ENCODE data around the gene SLC35G6.

Gene SLC35G6

DNA sequence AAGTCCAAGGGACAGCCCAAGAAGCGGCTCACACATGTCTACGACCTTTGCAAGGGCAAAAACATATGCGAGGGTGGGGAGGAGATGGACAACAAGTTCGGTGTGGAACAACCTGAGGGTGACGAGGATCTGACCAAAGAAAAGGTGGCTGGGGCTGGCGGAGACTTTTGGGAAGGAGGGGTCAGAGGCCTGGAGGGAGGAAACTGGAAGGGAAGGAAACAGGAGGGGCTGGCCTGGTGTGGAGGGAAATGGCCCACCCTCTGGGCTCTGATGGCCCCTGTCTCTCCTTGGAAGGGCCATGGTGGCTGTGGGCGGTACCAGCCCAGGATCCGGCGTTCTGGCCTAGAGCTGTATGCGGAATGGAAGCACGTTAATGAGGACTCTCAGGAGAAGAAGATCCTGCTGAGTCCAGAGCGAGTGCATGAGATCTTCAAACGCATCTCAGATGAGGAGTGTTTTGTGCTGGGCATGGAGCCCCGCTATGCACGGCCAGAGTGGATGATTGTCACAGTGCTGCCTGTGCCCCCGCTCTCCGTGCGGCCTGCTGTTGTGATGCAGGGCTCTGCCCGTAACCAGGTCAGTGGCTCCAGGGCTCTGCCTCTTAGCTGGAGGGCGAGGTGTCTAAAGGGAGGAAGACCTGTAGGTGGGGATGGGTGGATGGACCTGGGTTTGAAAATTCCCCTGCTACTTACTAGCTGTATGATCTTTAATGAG, 15.4 kb downstream of the SLC35G6 start:
- no peak overlapping the region for H3K4me3 ChIP-seq (ENCODE audit: low read length)
- TF ChIP-seq ZNF274 (IDR thresholded peaks at IDR 0.05; ENCODE audit: low read depth, low read length) = no peak

DNA sequence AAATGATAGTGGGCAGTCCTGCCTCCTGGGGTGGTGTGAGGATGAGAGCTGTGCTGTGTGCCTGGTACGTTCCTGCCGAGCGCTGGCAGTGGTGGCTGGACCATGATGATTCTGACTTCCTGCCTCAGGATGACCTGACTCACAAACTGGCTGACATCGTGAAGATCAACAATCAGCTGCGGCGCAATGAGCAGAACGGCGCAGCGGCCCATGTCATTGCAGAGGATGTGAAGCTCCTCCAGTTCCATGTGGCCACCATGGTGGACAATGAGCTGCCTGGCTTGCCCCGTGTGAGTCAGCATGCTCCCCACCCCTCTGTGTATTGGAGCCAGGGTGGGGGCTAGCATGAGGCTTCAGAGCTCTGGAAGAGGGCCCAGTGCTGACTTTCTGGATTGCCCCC, 16.0 kb downstream of the SLC35G6 start:
- no peak for TF ChIP-seq ZNF274 (IDR thresholded peaks at IDR 0.05; ENCODE audit: low read depth, low read length)
- H3K4me3 ChIP-seq (ENCODE audit: low read length) = no peak overlapping the region

DNA sequence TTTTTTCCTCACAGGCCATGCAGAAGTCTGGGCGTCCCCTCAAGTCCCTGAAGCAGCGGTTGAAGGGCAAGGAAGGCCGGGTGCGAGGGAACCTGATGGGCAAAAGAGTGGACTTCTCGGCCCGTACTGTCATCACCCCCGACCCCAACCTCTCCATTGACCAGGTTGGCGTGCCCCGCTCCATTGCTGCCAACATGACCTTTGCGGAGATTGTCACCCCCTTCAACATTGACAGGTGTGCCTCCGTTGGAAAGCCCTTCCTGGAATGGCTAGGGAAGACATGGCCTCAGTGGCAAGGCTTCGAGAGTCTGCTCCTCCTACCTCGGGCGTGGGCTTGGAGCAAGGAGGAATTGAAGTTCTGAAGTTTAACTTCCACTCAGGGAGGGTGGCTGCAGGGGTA, 16.4 kb downstream of the SLC35G6 start:
- no peak for TF ChIP-seq ZNF274 (IDR thresholded peaks at IDR 0.05; ENCODE audit: low read depth, low read length)
- no peak overlapping the region for H3K4me3 ChIP-seq (ENCODE audit: low read length)

DNA sequence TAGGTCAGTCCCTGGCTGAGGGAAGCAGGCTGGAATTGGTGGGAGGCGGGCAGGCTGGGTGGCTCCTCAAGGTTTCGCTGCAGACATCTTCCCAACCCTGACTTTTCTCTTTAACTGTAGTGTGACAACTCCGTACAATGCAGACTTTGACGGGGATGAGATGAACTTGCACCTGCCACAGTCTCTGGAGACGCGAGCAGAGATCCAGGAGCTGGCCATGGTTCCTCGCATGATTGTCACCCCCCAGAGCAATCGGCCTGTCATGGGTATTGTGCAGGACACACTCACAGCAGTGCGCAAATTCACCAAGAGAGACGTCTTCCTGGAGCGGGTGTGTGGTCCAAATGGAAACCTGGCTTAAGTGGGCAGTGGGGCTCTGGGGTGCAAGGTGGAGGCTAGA, 17.9 kb downstream of the SLC35G6 start:
- no peak for TF ChIP-seq ZNF274 (IDR thresholded peaks at IDR 0.05; ENCODE audit: low read depth, low read length)
- H3K4me3 ChIP-seq (ENCODE audit: low read length) = no peak overlapping the region

DNA sequence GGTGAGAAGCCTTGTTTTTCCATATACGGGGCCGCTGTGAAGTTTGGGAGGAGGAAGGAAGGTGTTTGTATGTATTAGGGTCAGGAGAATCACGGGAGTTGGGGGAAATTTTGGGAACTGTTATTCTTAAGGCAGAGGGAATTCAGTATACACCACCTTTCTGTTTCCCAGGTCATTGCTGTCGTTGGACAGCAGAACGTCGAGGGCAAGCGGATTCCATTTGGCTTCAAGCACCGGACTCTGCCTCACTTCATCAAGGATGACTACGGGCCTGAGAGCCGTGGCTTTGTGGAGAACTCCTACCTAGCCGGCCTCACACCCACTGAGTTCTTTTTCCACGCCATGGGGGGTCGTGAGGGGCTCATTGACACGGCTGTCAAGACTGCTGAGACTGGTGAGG, 20.5 kb downstream of the SLC35G6 start:
- H3K4me3 ChIP-seq (ENCODE audit: low read length) = no peak overlapping the region
- TF ChIP-seq ZNF274 (IDR thresholded peaks at IDR 0.05; ENCODE audit: low read depth, low read length) = no peak

DNA sequence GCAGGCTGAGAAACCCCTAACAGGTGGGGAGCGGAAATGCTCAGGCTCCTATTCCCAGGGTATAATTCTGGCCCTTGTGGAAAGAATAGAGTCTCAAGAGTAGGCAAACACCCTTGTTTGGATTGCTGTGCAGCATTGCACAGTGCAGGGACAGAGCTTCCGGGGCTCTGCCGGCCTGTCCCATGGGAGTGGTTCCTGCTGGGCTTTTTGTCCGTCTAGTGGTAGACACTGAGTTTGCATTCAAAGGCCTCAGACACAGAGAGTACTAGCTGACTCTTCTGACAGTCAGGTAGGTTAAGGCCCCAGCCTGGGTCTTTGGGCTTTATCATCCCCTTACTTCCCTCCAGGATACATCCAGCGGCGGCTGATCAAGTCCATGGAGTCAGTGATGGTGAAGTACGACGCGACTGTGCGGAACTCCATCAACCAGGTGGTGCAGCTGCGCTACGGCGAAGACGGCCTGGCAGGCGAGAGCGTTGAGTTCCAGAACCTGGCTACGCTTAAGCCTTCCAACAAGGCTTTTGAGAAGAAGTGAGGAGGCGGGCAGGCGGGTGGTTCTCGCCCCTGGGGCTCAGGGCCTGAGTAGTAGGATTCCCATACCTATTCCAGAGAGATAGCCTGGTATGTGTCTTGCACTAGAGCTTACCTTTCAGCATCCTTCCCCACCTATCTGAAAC, 21.1 kb downstream of the SLC35G6 start:
- no peak for TF ChIP-seq ZNF274 (IDR thresholded peaks at IDR 0.05; ENCODE audit: low read depth, low read length)
- no peak overlapping the region for H3K4me3 ChIP-seq (ENCODE audit: low read length)

DNA sequence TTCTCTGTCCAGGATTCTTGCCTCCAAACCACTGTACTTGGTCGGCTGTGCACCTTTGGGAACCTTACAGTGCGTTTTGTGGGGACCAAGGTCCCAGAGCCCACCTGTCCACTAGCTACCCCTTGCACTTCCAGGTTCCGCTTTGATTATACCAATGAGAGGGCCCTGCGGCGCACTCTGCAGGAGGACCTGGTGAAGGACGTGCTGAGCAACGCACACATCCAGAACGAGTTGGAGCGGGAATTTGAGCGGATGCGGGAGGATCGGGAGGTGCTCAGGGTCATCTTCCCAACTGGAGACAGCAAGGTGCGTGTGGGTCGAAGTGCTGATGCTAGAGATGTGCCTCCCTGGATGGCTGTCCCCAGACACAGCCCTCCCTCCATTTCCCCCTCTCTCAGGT, 21.7 kb downstream of the SLC35G6 start:
- no peak for TF ChIP-seq ZNF274 (IDR thresholded peaks at IDR 0.05; ENCODE audit: low read depth, low read length)

DNA sequence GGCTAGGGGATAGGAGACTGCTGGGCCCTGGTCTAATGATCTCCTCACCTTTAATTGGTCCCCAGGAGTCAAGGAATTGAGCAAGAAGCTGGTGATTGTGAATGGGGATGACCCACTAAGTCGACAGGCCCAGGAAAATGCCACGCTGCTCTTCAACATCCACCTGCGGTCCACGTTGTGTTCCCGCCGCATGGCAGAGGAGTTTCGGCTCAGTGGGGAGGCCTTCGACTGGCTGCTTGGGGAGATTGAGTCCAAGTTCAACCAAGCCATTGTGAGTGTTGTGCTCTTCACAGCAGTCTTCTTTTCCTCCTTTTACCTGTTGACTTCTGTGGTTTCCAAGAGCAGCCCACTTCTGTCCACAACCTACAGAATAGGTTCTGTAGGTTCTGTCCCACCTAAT, 22.3 kb downstream of the SLC35G6 start:
- H3K4me3 ChIP-seq (ENCODE audit: low read length) = no peak overlapping the region
- TF ChIP-seq ZNF274 (IDR thresholded peaks at IDR 0.05; ENCODE audit: low read depth, low read length) = no peak

More for the DNA sequence above, 21.7 kb downstream of the SLC35G6 start:
- no peak overlapping the region for H3K4me3 ChIP-seq (ENCODE audit: low read length)

DNA sequence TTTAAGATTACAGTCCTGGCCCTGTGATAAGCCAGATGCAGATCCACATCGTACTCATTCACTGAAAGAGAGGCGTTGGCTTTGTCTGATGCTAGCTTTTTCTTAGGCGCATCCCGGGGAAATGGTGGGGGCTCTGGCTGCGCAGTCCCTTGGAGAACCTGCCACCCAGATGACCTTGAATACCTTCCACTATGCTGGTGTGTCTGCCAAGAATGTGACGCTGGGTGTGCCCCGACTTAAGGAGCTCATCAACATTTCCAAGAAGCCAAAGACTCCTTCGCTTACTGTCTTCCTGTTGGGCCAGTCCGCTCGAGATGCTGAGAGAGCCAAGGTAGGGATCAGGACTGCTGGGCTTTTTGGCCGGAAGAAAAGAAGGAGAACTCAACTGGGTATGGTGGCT, 26.9 kb downstream of the SLC35G6 start:
- no peak overlapping the region for H3K4me3 ChIP-seq (ENCODE audit: low read length)
- TF ChIP-seq ZNF274 (IDR thresholded peaks at IDR 0.05; ENCODE audit: low read depth, low read length) = no peak

DNA sequence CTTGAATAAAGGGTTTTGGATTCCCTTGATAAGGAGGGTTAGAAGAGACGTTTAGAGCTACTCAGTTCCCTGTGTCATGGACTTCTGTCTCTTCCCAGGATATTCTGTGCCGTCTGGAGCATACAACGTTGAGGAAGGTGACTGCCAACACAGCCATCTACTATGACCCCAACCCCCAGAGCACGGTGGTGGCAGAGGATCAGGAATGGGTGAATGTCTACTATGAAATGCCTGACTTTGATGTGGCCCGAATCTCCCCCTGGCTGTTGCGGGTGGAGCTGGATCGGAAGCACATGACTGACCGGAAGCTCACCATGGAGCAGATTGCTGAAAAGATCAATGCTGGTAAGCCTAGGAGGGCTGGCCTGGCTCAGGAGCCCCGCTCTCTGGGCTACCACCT, 27.6 kb downstream of the SLC35G6 start:
- no peak overlapping the region for H3K4me3 ChIP-seq (ENCODE audit: low read length)
- no peak for TF ChIP-seq ZNF274 (IDR thresholded peaks at IDR 0.05; ENCODE audit: low read depth, low read length)

DNA sequence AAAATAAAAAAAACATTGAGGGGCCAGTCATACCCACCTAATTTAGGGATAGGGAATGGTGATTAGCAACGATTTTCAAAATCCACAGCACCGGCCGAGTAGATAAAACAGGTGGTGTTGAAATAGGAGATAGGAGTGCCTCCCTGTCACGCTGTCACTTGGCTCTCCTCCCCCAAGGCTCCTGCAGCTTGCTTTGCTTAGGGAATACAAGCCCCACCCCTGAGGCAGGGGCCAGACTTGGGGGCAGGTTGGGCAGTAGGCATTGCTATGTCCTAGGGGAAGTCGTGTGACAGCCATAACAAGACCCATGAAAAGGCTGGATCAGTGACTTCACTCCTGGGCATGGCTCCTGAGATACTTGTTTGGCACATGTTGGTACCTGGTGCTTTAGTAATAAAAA, 28.7 kb downstream of the SLC35G6 start:
- TF ChIP-seq ZNF274 (IDR thresholded peaks at IDR 0.05; ENCODE audit: low read depth, low read length) = no peak
- no peak overlapping the region for H3K4me3 ChIP-seq (ENCODE audit: low read length)

DNA sequence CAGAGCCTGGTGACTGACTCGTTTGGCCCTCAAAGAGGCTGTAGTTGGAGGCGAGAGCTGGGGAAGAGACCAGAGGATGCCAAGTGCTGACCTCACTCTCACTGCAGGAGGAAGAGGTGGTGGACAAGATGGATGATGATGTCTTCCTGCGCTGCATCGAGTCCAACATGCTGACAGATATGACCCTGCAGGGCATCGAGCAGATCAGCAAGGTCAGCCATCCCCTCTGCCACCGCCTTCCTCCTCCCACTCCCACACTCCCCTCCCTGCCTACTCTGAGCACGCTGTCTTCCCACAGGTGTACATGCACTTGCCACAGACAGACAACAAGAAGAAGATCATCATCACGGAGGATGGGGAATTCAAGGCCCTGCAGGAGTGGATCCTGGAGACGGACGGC, 29.9 kb downstream of the SLC35G6 start:
- no peak overlapping the region for H3K4me3 ChIP-seq (ENCODE audit: low read length)
- TF ChIP-seq ZNF274 (IDR thresholded peaks at IDR 0.05; ENCODE audit: low read depth, low read length) = no peak

DNA sequence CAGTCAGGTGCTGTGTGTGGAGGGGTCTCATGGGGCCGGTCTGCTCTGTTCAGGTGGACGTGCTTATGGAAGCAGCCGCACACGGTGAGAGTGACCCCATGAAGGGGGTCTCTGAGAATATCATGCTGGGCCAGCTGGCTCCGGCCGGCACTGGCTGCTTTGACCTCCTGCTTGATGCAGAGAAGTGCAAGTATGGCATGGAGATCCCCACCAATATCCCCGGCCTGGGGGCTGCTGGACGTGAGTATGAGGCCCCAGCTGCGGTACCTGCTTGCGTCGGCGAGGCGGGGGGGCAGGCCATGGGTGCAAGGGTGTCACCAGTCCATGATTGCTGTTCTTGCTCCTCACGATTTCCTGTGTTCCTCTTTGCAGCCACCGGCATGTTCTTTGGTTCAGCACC, 30.9 kb downstream of the SLC35G6 start:
- H3K4me3 ChIP-seq (ENCODE audit: low read length) = no peak overlapping the region
- TF ChIP-seq ZNF274 (IDR thresholded peaks at IDR 0.05; ENCODE audit: low read depth, low read length) = no peak

DNA sequence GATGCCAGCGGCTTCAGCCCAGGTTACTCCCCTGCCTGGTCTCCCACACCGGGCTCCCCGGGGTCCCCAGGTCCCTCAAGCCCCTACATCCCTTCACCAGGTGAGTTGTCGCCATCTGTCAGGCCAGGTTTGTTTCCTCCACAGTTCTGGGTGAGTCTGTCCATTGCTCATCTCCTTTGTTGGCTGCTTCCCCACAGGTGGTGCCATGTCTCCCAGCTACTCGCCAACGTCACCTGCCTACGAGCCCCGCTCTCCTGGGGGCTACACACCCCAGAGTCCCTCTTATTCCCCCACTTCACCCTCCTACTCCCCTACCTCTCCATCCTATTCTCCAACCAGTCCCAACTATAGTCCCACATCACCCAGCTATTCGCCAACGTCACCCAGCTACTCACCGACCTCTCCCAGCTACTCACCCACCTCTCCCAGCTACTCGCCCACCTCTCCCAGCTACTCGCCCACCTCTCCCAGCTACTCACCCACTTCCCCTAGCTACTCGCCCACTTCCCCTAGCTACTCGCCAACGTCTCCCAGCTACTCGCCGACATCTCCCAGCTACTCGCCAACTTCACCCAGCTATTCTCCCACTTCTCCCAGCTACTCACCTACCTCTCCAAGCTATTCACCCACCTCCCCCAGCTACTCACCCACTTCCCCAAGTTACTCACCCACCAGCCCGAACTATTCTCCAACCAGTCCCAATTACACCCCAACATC, 31.7 kb downstream of the SLC35G6 start:
- H3K4me3 ChIP-seq (ENCODE audit: low read length) = no peak overlapping the region
- no peak for TF ChIP-seq ZNF274 (IDR thresholded peaks at IDR 0.05; ENCODE audit: low read depth, low read length)

DNA sequence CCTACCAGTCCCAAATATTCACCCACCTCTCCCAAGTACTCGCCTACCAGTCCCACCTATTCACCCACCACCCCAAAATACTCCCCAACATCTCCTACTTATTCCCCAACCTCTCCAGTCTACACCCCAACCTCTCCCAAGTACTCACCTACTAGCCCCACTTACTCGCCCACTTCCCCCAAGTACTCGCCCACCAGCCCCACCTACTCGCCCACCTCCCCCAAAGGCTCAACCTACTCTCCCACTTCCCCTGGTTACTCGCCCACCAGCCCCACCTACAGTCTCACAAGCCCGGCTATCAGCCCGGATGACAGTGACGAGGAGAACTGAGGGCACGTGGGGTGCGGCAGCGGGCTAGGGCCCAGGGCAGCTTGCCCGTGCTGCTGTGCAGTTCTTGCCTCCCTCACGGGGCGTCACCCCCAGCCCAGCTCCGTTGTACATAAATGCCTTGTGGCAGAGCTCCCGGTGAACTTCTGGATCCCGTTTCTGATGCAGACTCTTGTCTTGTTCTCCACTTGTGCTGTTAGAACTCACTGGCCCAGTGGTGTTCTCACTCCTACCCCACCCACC, 32.7 kb downstream of the SLC35G6 start:
- no peak for TF ChIP-seq ZNF274 (IDR thresholded peaks at IDR 0.05; ENCODE audit: low read depth, low read length)
- no peak overlapping the region for H3K4me3 ChIP-seq (ENCODE audit: low read length)
